GM23338 (cell line): ENCODE data around the gene NBPF1. TPM values are rescaled to one million over a fixed set of nuclear protein-coding genes. Genes with fewer than 3 reads are reported as not detected.
"Not testable (repeated sequence)": the region's sequence is repeated elsewhere in the genome, so short reads cannot be mapped to it uniquely, and the experiment has no call there.

Experiments used
- ATAC-seq: fragments of 200-7000 bp; cut with Tn5 transposase; 3 replicates; pipeline ENCODE4 v1.9.1; 2020
- DNase-seq: peaks from one replicate; pipeline ENCODE4 v3.0.0-alpha.2; 2015; ENCODE audit warnings: low spot score
- H2AFZ ChIP-seq: fragments of 200-600 bp; sonication (generic); 2 replicates; pipeline ENCODE4 v1.8.0; 2016; ENCODE audit warnings: antibody characterized with exemption, mild to moderate bottlenecking, moderate library complexity
- H3F3A ChIP-seq: fragments of 200-600 bp; sonication (generic); replicated peaks from 2 replicates; pipeline ENCODE4 v1.8.0; 2017; ENCODE audit warnings: antibody characterized with exemption, mixed run types, low read depth
- H3K27ac ChIP-seq: fragments of 200-600 bp; sonication (generic); 2 replicates; pipeline ENCODE4 v1.6.1; 2016; ENCODE audit warnings: low read depth
- H3K27me3 ChIP-seq: fragments of 200-600 bp; sonication (generic); 2 replicates; pipeline ENCODE4 v1.8.0; 2016; ENCODE audit warnings: mild to moderate bottlenecking, mixed run types, moderate library complexity; ENCODE audit not compliant: insufficient read depth
- H3K36me3 ChIP-seq: fragments of 200-600 bp; sonication (generic); 2 replicates; pipeline ENCODE4 v1.8.0; 2016; ENCODE audit warnings: mild to moderate bottlenecking; ENCODE audit not compliant: insufficient read depth
- H3K4me1 ChIP-seq: fragments of 200-600 bp; sonication (generic); 2 replicates; pipeline ENCODE4 v1.8.0; 2016; ENCODE audit warnings: mild to moderate bottlenecking, moderate library complexity; ENCODE audit not compliant: insufficient read depth
- H3K4me2 ChIP-seq: fragments of 200-600 bp; sonication (generic); 2 replicates; pipeline ENCODE4 v1.7.1; 2017; ENCODE audit warnings: mixed run types
- H3K4me3 ChIP-seq: fragments of 200-600 bp; sonication (generic); 2 replicates; pipeline ENCODE4 v1.6.1; 2016; ENCODE audit warnings: mixed run types
- H3K79me2 ChIP-seq: fragments of 200-600 bp; sonication (generic); replicated peaks from 2 replicates; pipeline ENCODE4 v1.8.0; 2017; ENCODE audit warnings: mild to moderate bottlenecking; ENCODE audit not compliant: insufficient read depth
- H3K9me2 ChIP-seq: fragments of 200-600 bp; sonication (generic); 2 replicates; pipeline ENCODE4 v1.8.0; 2017; ENCODE audit not compliant: insufficient read depth
- H4K20me1 ChIP-seq: fragments of 200-600 bp; sonication (generic); replicated peaks from 2 replicates; pipeline ENCODE4 v1.8.0; 2017; ENCODE audit warnings: mild to moderate bottlenecking; ENCODE audit not compliant: insufficient read depth
- H3K27ac Mint-ChIP-seq: 2 replicates; pipeline ENCODE4 v1.8.0; 2020; ENCODE audit warnings: inconsistent platforms, mild to moderate bottlenecking, moderate library complexity, mixed read lengths
- H3K27me3 Mint-ChIP-seq: 3 replicates; pipeline ENCODE4 v1.8.0; 2022; ENCODE audit warnings: low read depth, mild to moderate bottlenecking, moderate library complexity, mixed read lengths, inconsistent platforms; ENCODE audit not compliant: insufficient read depth, poor library complexity
- H3K36me3 Mint-ChIP-seq: 3 replicates; pipeline ENCODE4 v1.8.0; 2021; ENCODE audit warnings: low read depth, mild to moderate bottlenecking, inconsistent platforms, moderate library complexity, mixed read lengths
- H3K4me1 Mint-ChIP-seq: 3 replicates; pipeline ENCODE4 v1.8.0; 2020; ENCODE audit warnings: mild to moderate bottlenecking, inconsistent platforms, mixed read lengths
- H3K4me3 Mint-ChIP-seq: 3 replicates; pipeline ENCODE4 v1.8.0; 2021; ENCODE audit warnings: moderate library complexity, mild to moderate bottlenecking, inconsistent platforms, mixed read lengths
- H3K9me3 Mint-ChIP-seq: 3 replicates; pipeline ENCODE4 v1.8.0; 2020; ENCODE audit warnings: moderate library complexity, mild to moderate bottlenecking, inconsistent platforms, mixed read lengths
- CREB1 ChIP-seq: fragments of 250-450 bp; sonication (Bioruptor Pico); IDR thresholded peaks from 2 replicates; pipeline ENCODE4 v1.5.0; 2020; ENCODE audit warnings: low read depth, mild to moderate bottlenecking, moderate library complexity
- EZH2 ChIP-seq: fragments of 200-600 bp; sonication (generic); IDR thresholded peaks from one replicate; pipeline ENCODE4 v1.8.0; 2017; ENCODE audit warnings: antibody characterized with exemption, mild to moderate bottlenecking, low read depth; ENCODE audit not compliant: unreplicated experiment
- NANOG ChIP-seq: IDR thresholded peaks from 2 replicates; pipeline ENCODE4 v1.6.1; 2016; ENCODE audit warnings: antibody characterized with exemption, borderline replicate concordance
- POLR2AphosphoS5 ChIP-seq: IDR thresholded peaks from 2 replicates; pipeline ENCODE4 v1.6.1; 2016; ENCODE audit warnings: antibody characterized with exemption, low read depth
- ZNF114 ChIP-seq: fragments of 250-450 bp; sonication (Bioruptor Pico); IDR thresholded peaks from 2 replicates; pipeline ENCODE4 v1.5.0; 2020; ENCODE audit warnings: mild to moderate bottlenecking, moderate library complexity
- polyA plus RNA-seq: library from polyadenylated mRNA; unstranded; fragments of >200 nt; fragmentation: Nextera tagmentation; extraction: Ambion mirVana; gene quantifications from 2 replicates; pipeline ENCODE4 v1.2.1, GENCODE V29; 2016
- total RNA-seq: library from RNA; depleted of rRNA; stranded (reverse); fragments of >200 nt; shearing (Covaris generic); gene quantifications from 2 replicates; pipeline ENCODE4 v1.2.3, GENCODE V29; 2014
- TF ChIP-seq, protein P1 (sequence below): IDR thresholded peaks from 2 replicates; pipeline ENCODE4 v1.6.1; 2016; ENCODE audit warnings: antibody characterized with exemption
- TF ChIP-seq, protein P2 (sequence below), 2 experiments: fragments of 200-600 bp in 1 of 2; sonication (generic) in 1 of 2; conservative IDR thresholded peaks; 2 replicates each; pipeline versions ENCODE4 v1.5.1 to v1.6.1; 2016 to 2017; ENCODE audit warnings: antibody characterized with exemption in 2 of 2, low read depth in 2 of 2, mild to moderate bottlenecking in 2 of 2, moderate library complexity in 1 of 2
- TF ChIP-seq, protein P3 (sequence below): IDR thresholded peaks from one replicate; pipeline ENCODE4 v1.6.1; 2018; ENCODE audit warnings: antibody characterized with exemption; ENCODE audit not compliant: unreplicated experiment

Gene NBPF1
- total and polyA plus RNA-seq, 2 experiments from 2014 or later, result 9.5 to 11.8 TPM

DNA sequence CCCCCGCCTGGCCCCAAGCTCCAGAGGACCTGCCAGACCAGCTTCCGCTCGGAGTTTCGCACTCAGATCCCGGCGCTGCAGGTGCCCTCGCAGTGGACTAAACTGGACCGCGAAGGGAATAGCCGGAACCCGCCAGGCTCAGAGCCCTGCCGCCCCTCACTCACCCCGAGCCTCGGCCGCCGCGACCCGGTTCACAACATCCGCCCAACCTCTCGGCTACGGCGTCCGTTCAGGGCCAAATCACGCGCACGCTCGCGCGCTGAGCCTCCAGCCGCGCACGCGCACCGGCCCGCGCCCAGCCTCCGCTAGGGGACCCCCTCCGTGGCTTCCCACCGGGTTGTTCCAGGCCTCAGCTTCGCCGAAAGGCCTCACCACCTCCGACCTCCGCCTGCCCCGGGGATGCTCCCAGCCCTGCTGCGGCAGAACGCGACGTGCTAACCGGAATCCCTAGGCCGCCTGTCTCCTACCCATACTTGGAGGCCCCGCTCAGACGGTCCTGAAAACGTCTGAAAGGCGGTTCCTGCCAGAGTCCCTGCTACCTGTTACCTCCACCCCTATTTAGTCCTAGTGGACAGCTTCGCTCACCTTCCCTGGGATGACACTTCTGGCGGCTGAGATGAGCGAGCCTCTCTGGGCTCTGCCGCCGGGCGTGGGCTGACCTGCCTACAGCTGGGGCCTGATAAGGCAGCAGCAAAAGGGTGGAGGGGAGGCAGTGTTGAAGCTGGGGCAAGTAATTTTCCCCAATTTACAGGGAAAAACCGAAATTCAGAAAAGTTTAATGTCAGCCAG, 31.3 kb upstream of the NBPF1 start:
- H3K4me3 ChIP-seq, result peak overlapping the region; percentile 96
- TF ChIP-seq, protein P1, sequence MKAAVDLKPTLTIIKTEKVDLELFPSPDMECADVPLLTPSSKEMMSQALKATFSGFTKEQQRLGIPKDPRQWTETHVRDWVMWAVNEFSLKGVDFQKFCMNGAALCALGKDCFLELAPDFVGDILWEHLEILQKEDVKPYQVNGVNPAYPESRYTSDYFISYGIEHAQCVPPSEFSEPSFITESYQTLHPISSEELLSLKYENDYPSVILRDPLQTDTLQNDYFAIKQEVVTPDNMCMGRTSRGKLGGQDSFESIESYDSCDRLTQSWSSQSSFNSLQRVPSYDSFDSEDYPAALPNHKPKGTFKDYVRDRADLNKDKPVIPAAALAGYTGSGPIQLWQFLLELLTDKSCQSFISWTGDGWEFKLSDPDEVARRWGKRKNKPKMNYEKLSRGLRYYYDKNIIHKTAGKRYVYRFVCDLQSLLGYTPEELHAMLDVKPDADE, result peak; percentile 72; the same call in 1 of the 2 replicates
- TF ChIP-seq, protein P2, sequence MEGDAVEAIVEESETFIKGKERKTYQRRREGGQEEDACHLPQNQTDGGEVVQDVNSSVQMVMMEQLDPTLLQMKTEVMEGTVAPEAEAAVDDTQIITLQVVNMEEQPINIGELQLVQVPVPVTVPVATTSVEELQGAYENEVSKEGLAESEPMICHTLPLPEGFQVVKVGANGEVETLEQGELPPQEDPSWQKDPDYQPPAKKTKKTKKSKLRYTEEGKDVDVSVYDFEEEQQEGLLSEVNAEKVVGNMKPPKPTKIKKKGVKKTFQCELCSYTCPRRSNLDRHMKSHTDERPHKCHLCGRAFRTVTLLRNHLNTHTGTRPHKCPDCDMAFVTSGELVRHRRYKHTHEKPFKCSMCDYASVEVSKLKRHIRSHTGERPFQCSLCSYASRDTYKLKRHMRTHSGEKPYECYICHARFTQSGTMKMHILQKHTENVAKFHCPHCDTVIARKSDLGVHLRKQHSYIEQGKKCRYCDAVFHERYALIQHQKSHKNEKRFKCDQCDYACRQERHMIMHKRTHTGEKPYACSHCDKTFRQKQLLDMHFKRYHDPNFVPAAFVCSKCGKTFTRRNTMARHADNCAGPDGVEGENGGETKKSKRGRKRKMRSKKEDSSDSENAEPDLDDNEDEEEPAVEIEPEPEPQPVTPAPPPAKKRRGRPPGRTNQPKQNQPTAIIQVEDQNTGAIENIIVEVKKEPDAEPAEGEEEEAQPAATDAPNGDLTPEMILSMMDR (conservative IDR thresholded peaks at IDR 0.05; ENCODE audit: low read depth in 2 of 2), result peak in 1 of 2 experiments; percentile 44; a peak in 2 of 4 replicates
- peak; percentile 41; the same call in 1 of the 2 replicates for TF ChIP-seq CREB1 (CRISPR knock-in tag)
- TF ChIP-seq POLR2AphosphoS5, result peak; percentile 96
- not testable (repeated sequence) for H3K9me3 Mint-ChIP-seq, H3K4me3 Mint-ChIP-seq, H3K36me3 Mint-ChIP-seq, H3K36me3 ChIP-seq, H3K4me1 ChIP-seq, H3F3A ChIP-seq, H4K20me1 ChIP-seq, H3K27ac ChIP-seq, H3K4me1 Mint-ChIP-seq, H3K27ac Mint-ChIP-seq, H3K9me2 ChIP-seq
- peaks cover 21% of the 10 kb centered on the region for H3K79me2 ChIP-seq
- H3K27me3 ChIP-seq, result peaks cover 43% of the 10 kb centered on the region
- peak; percentile 99 for DNase-seq
- peak; percentile 56 for ATAC-seq
- peaks cover 11% of the 10 kb centered on the region for H3K27me3 Mint-ChIP-seq
- peak overlapping the region; percentile 99 for H2AFZ ChIP-seq
- peak overlapping the region; percentile 100 for H3K4me2 ChIP-seq

DNA sequence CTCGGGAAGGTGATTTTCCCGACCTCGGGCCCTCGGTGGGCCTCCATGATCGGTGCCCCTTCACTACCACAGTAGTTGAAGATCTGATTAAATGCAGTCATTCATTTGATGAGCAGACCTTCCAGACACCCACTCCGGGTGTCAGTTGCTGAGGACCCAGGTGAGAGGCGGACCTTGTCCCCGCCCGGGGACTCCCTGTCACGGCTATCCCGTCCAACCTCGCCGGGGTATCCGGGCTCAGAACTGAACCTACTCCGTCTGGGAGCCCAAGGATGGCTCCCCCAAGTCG, 30.8 kb upstream of the NBPF1 start:
- H3K79me2 ChIP-seq, result peaks cover 23% of the 10 kb centered on the region
- H3K27me3 ChIP-seq, result peaks cover 38% of the 10 kb centered on the region
- peaks cover 12% of the 10 kb centered on the region; the same call in 1 of the 2 replicates for H4K20me1 ChIP-seq
- Mint-ChIP-seq H3K36me3 (no peaks in the 10 kb centered on the region), H3K4me3 (no peak overlapping the region), H3K4me1 (no peaks in the 10 kb centered on the region), H3K9me3 (no peaks in the 10 kb centered on the region), H3K27ac (no peak overlapping the region), H3K27me3 (peaks cover 11% of the 10 kb centered on the region)
- peak; percentile 21 for DNase-seq
- H2AFZ ChIP-seq, result peak overlapping the region; percentile 99
- no peak overlapping the region for H3K27ac ChIP-seq
- TF ChIP-seq, protein P3, sequence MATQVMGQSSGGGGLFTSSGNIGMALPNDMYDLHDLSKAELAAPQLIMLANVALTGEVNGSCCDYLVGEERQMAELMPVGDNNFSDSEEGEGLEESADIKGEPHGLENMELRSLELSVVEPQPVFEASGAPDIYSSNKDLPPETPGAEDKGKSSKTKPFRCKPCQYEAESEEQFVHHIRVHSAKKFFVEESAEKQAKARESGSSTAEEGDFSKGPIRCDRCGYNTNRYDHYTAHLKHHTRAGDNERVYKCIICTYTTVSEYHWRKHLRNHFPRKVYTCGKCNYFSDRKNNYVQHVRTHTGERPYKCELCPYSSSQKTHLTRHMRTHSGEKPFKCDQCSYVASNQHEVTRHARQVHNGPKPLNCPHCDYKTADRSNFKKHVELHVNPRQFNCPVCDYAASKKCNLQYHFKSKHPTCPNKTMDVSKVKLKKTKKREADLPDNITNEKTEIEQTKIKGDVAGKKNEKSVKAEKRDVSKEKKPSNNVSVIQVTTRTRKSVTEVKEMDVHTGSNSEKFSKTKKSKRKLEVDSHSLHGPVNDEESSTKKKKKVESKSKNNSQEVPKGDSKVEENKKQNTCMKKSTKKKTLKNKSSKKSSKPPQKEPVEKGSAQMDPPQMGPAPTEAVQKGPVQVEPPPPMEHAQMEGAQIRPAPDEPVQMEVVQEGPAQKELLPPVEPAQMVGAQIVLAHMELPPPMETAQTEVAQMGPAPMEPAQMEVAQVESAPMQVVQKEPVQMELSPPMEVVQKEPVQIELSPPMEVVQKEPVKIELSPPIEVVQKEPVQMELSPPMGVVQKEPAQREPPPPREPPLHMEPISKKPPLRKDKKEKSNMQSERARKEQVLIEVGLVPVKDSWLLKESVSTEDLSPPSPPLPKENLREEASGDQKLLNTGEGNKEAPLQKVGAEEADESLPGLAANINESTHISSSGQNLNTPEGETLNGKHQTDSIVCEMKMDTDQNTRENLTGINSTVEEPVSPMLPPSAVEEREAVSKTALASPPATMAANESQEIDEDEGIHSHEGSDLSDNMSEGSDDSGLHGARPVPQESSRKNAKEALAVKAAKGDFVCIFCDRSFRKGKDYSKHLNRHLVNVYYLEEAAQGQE, result no peak
- TF ChIP-seq ZNF114 (no peak), EZH2 (no peak), NANOG (no peak)
- no peaks in the 10 kb centered on the region for H3K9me2 ChIP-seq
- 0 out of 2 replicates have a peak, but pooled peaks cover 4% of the 10 kb centered on the region for H3K4me1 ChIP-seq
- H3K36me3 ChIP-seq, result no peaks in the 10 kb centered on the region
- peak overlapping the region; percentile 100 for H3K4me2 ChIP-seq
- H3K4me3 ChIP-seq, result peak overlapping the region; percentile 96
- ATAC-seq, result peak; percentile 9; the same call in 2 of the 3 replicates
- 0 out of 2 replicates have a peak, but pooled peaks cover 7% of the 10 kb centered on the region for H3F3A ChIP-seq

DNA sequence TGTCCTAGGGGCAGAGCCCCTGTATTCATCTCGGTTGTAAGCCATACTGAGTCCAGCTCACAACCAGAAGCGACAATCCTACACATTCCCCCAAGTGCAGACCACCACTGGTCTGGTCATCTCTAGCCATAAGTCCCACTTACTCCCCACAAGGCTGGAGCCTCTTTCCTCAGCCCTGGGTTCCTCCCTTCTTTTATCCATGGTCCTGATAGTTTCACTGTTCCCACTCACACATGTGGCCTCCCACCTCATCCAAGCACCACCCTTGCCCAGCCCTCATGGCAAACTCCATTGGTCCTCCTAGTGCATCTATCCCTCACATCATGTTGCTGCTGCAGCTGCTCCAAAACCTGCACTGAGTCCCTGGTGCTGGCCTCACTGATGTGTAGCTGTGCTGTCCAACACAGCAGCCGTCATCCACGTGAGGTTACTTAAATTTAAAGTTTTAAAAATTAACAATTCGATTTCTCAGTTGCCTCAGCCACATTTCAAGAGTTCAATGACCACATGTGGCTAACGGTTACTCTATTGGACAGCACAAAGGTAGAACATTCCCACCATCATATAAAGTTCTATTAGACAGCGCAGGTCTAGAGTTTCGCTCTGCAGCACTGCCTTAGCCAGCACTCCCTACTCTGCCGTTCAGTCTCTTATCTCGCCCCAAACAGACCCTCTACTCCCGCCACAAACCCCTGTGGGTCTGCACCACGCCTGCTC, 30.3 kb upstream of the NBPF1 start:
- H3K27me3 ChIP-seq, result peaks cover 33% of the 10 kb centered on the region
- not testable (repeated sequence) for H3K36me3 Mint-ChIP-seq, H3K9me3 Mint-ChIP-seq, H3K9me2 ChIP-seq, ATAC-seq, H3K4me3 Mint-ChIP-seq, H3K27ac Mint-ChIP-seq, H3K27ac ChIP-seq, H3K4me1 ChIP-seq, DNase-seq, H3K4me1 Mint-ChIP-seq, H3F3A ChIP-seq, H3K27me3 Mint-ChIP-seq, H3K36me3 ChIP-seq
- H4K20me1 ChIP-seq, result peaks cover 12% of the 10 kb centered on the region; the same call in 1 of the 2 replicates
- H3K4me3 ChIP-seq, result peak overlapping the region; percentile 96
- peaks cover 23% of the 10 kb centered on the region for H3K79me2 ChIP-seq
- H3K4me2 ChIP-seq, result peak overlapping the region; percentile 100
- peak overlapping the region; percentile 99 for H2AFZ ChIP-seq
